Central memory CD4-positive, alpha-beta T cell (primary cell): ENCODE results near the gene MSRB3.
"Not testable (repeated sequence)": the region's sequence is repeated elsewhere in the genome, so short reads cannot be mapped to it uniquely, and the experiment has no call there.

Experiments used
- DNase-seq: peaks from one replicate; pipeline ENCODE4 v3.0.0; 2022

The MSRB3 gene

DNA sequence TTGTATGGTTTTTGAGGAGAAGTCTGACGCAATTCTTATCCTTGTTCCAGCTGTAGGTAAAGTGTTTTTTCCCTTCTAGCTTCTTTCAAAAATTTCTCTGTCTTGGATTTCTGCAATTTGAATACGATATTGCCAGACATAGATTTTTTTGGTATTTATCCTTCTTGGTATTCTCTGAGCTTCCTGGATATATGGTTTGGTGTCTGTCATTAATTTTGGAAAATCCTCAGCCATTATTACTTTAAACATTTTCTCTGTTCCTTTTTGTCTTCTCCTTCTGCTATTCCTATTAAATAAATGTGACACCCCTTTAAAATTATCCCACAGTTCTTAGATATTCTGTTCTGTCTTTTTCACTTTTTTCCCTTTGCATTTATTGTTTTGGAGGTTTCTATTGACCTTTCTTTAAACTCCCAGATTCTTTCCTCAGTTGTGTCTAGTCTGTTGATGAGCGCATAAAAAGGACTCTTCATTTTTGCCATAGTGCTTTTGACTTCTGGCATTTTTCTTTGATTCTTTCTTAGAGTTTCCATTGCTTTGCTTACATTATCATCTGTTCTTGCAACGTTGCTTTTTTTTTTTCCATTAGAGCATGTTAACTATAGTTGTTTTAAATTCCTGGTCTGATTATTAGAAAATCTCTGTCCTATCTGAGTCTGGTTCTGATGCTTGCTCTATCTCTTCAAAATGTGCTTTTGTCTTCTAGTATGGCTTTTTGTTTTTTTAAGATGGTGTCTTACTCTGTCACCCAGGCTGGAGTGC lies 129.1 kb downstream of the MSRB3 start:
- no peak for DNase-seq

- DNase-seq, result no peak
Measured at GRCh38 chr12:65408441-65408840, 130.0 kb downstream of the MSRB3 start.

DNA sequence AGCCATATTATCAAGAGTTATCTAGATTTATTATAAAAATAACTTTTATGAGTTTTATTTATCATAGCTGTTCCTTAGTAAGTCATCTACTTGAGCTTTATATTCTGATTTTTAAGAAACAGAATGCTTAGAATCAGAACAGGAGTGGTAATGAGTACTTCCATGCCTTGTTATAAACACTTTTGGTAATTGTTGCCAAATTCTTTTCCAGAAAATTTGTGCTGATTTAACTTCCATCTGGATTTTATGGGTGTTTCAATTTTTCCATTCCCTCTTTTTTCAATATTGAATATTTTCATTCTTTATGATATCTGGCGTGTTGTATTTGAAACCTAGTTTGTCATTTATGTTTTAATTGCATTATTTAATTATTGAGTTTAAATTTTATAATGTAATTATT lies 131.2 kb downstream of the MSRB3 start:
- DNase-seq, result no peak

DNA sequence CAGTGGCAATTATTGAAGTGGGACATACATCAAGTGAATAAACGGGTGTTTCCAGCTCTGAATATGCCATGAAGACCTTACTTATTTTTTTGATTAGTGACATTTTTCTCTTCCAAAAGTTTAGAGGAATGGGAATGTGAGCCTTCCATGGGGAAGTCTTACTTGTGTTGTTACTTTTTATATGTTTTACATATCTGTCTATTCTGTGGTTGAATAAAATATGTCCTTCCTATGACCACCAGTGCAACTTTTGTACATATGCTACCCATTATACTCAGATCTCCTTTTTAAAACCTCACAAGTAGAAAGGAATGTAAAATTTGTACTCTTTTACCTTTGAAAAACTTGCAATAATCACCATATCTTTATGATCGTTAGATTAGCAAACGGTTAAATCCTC lies 132.7 kb downstream of the MSRB3 start:
- DNase-seq, result no peak

GRCh38 chr12:65414526-65414925 lies 136.0 kb downstream of the MSRB3 start:
- no peak for DNase-seq

DNA sequence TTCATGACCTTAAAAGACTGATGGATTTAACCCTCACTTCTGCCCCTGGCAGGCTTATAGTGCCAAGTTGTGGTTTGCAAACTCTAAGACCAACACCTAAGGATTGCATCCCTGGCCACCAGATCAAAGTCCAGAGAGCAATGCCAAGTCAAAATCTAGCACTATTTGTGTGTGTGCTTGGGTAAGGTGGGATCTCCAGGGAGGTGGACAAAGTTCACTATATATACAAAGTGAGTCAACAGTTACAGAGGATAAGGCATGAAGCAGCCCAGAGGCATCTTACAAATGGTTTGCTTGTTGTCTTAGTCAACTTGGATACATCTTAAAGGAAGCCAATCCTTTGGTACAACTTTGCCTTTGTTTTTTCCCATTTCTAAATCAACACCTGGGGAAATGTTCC lies 137.3 kb downstream of the MSRB3 start:
- DNase-seq, result no peak

- DNase-seq, result no peak
Measured at GRCh38 chr12:65419284-65420072, 141.0 kb downstream of the MSRB3 start.

GRCh38 chr12:65420941-65421340 lies 142.5 kb downstream of the MSRB3 start:
- DNase-seq, result no peak

DNA sequence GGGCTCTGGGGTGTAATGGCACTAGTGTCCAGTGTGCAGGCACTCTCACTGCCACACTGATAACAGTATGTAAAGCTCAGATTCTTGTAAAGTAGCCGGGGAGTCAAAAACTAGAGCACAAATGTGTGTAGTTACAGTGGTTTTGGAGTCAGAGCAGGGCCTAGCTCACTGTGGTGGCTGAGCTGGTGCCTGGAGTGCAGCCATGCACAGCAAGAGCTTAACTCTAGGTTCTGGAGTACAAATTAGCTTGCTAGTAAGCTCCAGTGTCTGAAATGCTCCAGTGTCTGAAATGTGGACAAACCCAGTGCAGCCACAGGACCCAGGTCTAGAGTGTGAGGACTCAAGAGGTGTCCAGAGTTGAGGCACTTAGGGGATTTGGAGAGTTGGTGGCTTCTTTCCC lies 149.2 kb downstream of the MSRB3 start:
- DNase-seq, result no peak

DNA sequence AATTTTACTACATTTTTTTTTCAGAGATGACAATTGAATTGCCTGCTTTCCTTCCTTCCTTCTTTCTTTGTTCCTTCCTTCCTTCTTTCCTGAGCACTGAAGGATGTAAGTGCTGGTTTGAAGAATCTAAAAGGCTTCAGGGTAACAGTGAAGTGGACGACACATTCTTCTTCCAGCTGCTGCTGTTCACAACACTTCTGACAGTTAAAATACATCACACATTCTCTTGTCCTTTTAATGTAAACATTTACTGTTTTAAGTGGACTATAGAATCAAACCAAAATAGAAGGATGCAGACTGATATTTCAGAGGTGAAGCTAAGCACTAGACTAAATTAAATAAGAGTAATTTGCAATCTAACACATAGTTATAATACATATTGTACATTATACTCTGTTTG lies 151.5 kb downstream of the MSRB3 start:
- DNase-seq, result no peak

- no peak for DNase-seq
Measured at GRCh38 chr12:65430571-65431306, 152.3 kb downstream of the MSRB3 start.

DNA sequence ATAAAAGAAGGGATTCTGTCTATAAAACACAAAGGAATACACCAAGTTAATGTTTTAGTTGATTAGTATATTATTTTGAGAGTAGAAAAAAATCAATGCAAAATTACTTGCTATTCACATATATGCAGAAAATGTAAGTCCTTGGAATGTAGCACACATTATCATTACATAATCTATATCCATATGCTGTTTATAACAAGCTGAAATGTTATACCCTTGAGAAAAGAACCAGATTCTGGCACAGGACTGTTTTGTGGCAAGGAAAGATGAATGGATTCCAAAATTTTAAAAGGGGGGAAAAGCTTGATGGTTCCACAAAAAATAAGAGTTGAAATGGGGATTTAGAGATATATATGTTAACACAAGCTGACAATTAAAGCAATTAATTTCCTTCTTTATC lies 153.6 kb downstream of the MSRB3 start:
- DNase-seq, result no peak

GRCh38 chr12:65432651-65433050 lies 154.2 kb downstream of the MSRB3 start:
- no peak for DNase-seq

- DNase-seq, result no peak
Measured at GRCh38 chr12:65434737-65435136, 156.3 kb downstream of the MSRB3 start.

GRCh38 chr12:65443038-65443437 lies 164.6 kb downstream of the MSRB3 start:
- no peak for DNase-seq

DNA sequence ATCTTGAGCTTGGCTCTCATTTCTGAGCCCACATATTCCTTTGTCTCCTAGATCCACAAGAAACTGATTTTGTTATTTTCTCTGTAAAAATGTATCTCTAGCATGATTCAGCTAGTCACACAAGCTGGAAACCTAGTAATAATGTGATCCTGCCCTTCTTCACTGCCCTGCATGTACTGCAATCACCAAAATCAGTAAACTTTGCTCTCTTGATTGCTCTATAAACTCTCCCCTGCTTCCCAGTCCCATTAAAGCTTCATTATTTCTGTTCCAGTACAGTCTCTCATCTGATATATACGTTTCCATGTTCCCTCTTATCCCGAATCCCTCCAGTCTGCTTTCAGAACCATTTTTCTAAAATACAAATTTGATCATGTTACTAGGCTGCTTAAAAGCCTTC lies 166.5 kb downstream of the MSRB3 start:
- DNase-seq, result no peak

DNA sequence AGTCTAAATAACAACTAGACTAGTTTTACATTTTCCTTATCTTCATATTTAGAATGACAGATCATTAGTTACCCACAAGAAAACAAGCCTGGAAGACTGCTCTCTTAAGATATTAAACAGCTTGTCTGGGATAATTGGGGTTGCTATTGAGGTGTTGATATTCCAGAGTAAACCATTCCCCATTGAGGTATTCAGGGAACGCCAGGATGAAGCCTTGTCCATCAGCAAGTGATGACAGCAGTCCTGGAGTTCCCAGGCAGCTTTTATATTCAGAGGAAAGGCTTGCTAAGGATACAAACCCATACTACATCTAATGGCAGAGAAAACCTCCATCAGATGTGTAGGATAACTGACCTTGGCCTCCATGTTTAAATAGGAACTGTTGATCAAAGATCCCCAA lies 168.4 kb downstream of the MSRB3 start:
- no peak for DNase-seq

DNA sequence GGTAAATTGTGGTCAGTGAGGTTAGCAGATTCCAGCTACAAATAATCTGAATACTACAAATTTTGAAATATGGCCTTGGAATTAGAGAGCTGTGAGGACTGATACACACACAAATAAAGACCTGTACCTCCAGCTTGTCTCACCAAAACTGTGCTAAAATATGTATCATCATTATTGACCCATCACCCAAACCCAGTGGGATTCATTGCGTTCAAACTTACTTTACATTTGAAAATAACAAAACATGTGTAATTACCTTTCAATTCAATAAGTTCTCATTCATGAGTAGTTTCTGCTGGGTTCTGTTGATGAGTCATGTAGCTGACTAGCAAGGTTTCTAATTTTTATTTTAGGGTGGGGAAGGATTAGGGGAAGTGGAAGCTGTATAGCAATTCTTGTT lies 170.9 kb downstream of the MSRB3 start:
- no peak for DNase-seq

GRCh38 chr12:65450625-65451024 lies 172.1 kb downstream of the MSRB3 start:
- no peak for DNase-seq

- DNase-seq, result no peak
Measured at GRCh38 chr12:65454115-65454787, 175.8 kb downstream of the MSRB3 start.

GRCh38 chr12:65457341-65457740 lies 178.9 kb downstream of the MSRB3 start:
- DNase-seq, result not testable (repeated sequence)

DNA sequence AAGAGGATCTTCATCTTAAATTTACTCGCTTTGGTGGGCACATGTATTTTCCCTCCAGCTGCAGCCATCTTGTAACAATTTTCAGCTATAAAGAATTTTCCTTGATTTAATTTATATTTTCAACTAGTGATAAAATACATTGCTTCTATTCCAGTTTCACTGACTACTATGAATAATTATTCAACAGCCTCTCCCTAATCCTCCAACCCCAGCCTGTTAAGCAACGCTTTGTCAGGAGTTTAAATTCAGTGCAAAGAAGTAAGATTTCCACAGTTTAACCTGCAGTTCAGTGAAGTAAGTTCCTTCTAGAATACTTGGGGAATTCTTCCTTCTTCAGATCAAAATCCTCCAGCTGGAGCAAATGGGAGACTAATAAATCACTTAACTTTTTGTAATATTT lies 180.2 kb downstream of the MSRB3 start:
- no peak for DNase-seq

- DNase-seq, result no peak
Measured at GRCh38 chr12:65459545-65459944, 181.1 kb downstream of the MSRB3 start.
